ENCODE data around the gene KRTAP4-3. TPM values are rescaled to one million over a fixed set of nuclear protein-coding genes. Genes with fewer than 3 reads are reported as not detected.
"Not testable (repeated sequence)": the region's sequence is repeated elsewhere in the genome, so short reads cannot be mapped to it uniquely, and the experiment has no call there.

KRTAP4-3 gene
- total and polyA plus RNA-seq, 2 of the 8 experiments (the other 6 are each of a cell fraction or from before 2014, with no cell fraction given), result not detected

DNA sequence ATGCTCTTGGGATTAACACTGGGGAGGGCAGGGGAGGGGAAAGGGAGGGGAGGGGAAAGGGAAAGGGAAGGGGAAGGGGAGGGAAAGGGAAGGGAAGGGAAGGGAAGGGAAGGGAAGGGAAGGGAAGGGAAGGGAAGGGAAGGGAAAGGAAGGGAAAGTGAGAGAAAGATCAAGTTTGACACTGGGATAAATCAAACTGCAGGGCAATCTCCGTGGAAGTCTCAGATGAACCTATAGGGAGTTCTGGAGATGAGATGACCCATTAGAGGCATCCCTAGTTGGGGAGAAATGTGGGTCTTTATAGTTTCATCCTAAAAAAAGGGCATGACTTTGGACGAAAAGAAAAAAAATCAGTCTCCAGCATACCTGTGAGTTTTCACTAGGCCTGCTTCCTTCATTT, 46.3 kb downstream of the KRTAP4-3 start (continued):
- no peak for TF ChIP-seq RAD21 (IDR thresholded peaks at IDR 0.05 in 1 of 2, conservative IDR thresholded peaks at IDR 0.05 in 1 of 2; ENCODE audit: low read depth in 2 of 2, low read length in 2 of 2)
- no peak for TF ChIP-seq PHF8 (conservative IDR thresholded peaks at IDR 0.05; ENCODE audit: low read depth, low read length)
- no peak for TF ChIP-seq EP300 (IDR thresholded peaks at IDR 0.05; ENCODE audit: borderline replicate concordance in 1 of 2, low read depth in 2 of 2, low read length in 2 of 2)
- no peak for TF ChIP-seq EGR1 (IDR thresholded peaks at IDR 0.05; ENCODE audit: borderline replicate concordance, low read depth, low read length)
- TF ChIP-seq POLR2A (IDR thresholded peaks at IDR 0.05; ENCODE audit: control extremely low read depth in 1 of 2, low read depth in 2 of 2, low read length in 2 of 2), result no peak
- TF ChIP-seq BRCA1 (IDR thresholded peaks at IDR 0.05; ENCODE audit: low read depth, low read length), result no peak
- no peak for TF ChIP-seq SUZ12 (IDR thresholded peaks at IDR 0.05; ENCODE audit: low read length)

GRCh38 chr17:41119696-41120690, 48.0 kb downstream of the KRTAP4-3 start:
- H4K8ac ChIP-seq (ENCODE audit: extremely low read depth, insufficient read depth, low read length); H3K18ac ChIP-seq (ENCODE audit: extremely low read depth, low read length); H3K27me3 ChIP-seq (replicated peaks in 1 of 4; ENCODE audit: control insufficient read depth in 3 of 4, extremely low read depth in 1 of 4, insufficient read depth in 3 of 4, low read length in 3 of 4); DNase-seq (ENCODE audit: low read depth in 1 of 2, low spot score in 2 of 2); H3K4me2 ChIP-seq (ENCODE audit: insufficient read depth in 1 of 2, low read depth in 2 of 2, low read length in 2 of 2); H2BK5ac ChIP-seq (ENCODE audit: low read depth, low read length); H3K27ac ChIP-seq (ENCODE audit: low read depth, low read length); H3K9me3 ChIP-seq (ENCODE audit: insufficient read depth in 2 of 2, low read depth in 1 of 2, low read length in 1 of 2); H3K23ac ChIP-seq (ENCODE audit: insufficient read length); H4K20me1 ChIP-seq (replicated peaks in 1 of 2; ENCODE audit: control insufficient read depth in 1 of 2, insufficient read depth in 2 of 2, low read length in 2 of 2); H2AK5ac ChIP-seq (ENCODE audit: low read depth, low read length); H3K4ac ChIP-seq (replicated peaks; ENCODE audit: insufficient read length, low read depth, low read length); H3K4me1 ChIP-seq (replicated peaks in 1 of 4; ENCODE audit: control insufficient read depth in 3 of 4, insufficient read depth in 4 of 4, low read length in 3 of 4); H2BK12ac ChIP-seq (ENCODE audit: low read depth, low read length); H2BK20ac ChIP-seq (ENCODE audit: low read length); H3K9ac ChIP-seq (replicated peaks in 1 of 4; ENCODE audit: extremely low read depth in 1 of 4, low read depth in 3 of 4, low read length in 3 of 4); H4K91ac ChIP-seq (replicated peaks; ENCODE audit: insufficient read length, low read length); H4K5ac ChIP-seq (ENCODE audit: insufficient read length, low read depth, low read length); H3K14ac ChIP-seq (ENCODE audit: insufficient read length); H3K4me3 ChIP-seq (ENCODE audit: extremely low read depth in 1 of 4, insufficient read depth in 2 of 4, low read depth in 3 of 4, low read length in 4 of 4); FAIRE-seq; H2BK15ac ChIP-seq (ENCODE audit: low read length); H3K79me2 ChIP-seq (ENCODE audit: control insufficient read depth in 1 of 2, insufficient read depth in 2 of 2, low read length in 2 of 2); H3K56ac ChIP-seq (replicated peaks; ENCODE audit: insufficient read length, low read depth, low read length); H2BK120ac ChIP-seq (replicated peaks; ENCODE audit: low read depth, low read length); H3K79me1 ChIP-seq (ENCODE audit: low read depth, low read length); H2AFZ ChIP-seq (ENCODE audit: low read length); H3K36me3 ChIP-seq (ENCODE audit: control insufficient read depth in 2 of 4, insufficient read depth in 4 of 4, low read length in 3 of 4); POLR2A ChIA-PET (ENCODE audit: partially characterized antibody); H3K23me2 ChIP-seq (ENCODE audit: low read depth, low read length): not testable (repeated sequence)
- 85% methylated on average over 11 of the region's 11 CpGs; no CpG with 5 or more reads in 1 of the 2 experiments for WGBS, 2 experiments (ENCODE audit: extremely low coverage in 1 of 2, insufficient coverage in 1 of 2, insufficient read length in 1 of 2, insufficient replicate concordance in 2 of 2, low coverage in 1 of 2, low lambda C conversion rate in 2 of 2, missing lambda C conversion rate in 1 of 2)
- CTCF ChIA-PET (ENCODE audit: partially characterized antibody), result interaction anchor here (0.7 kb wide), 1 partner anchor 10 kb away, joined by 3 read pairs; no protein-coding TSS in a partner anchor

All from H1 (cell line).